HuH-7.5 (cell line): ENCODE measurements around the gene CETN3.
"Not testable (repeated sequence)": the region's sequence is repeated elsewhere in the genome, so short reads cannot be mapped to it uniquely, and the experiment has no call there.

ENCODE experiments used
- DNase-seq: peaks from one replicate; pipeline ENCODE4 v3.0.0; 2011; ENCODE audit warnings: low spot score

The CETN3 gene

DNA sequence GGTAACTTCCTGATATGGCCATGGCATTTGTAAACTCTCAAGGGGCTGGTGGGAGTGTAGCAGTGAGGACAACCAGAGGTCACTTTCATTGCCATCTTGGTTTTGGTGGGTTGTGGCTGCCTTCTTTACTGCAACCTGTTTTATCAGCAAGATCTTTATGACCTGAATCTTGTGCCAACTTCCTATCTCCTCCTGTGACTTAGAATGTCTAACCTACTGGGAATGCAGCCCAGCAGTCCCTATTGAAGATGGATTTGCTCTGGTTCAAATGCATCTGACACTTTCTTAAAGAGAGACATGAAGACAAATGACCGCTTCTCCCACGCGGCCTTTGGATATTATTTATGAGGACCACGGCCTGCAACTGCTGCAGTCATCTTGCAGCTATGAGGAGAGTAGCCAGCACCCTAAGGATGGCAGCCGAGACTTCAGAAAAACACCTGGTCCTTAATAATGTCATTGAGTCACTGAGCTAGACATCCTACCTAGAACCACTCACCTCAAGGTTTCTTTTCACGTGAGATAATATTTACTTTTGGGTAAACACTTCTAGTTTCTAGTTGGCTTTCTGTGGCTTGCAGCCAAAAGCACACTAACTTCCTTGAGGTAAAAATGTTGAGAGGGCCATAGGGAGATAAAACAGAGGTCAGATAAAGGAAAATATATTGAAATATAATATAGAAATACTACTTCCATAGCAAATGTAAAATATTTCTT is 28.2 kb downstream of the CETN3 start:
- no peak for DNase-seq

GRCh38 chr5:90379652-90380051 is 29.9 kb downstream of the CETN3 start:
- DNase-seq = no peak

GRCh38 chr5:90378752-90379151 is 30.8 kb downstream of the CETN3 start:
- DNase-seq = no peak

- not testable (repeated sequence) for DNase-seq
Observed at GRCh38 chr5:90371269-90371668, 38.3 kb downstream of the CETN3 start.

- DNase-seq = no peak
Observed at GRCh38 chr5:90368454-90369246, 40.9 kb downstream of the CETN3 start.

GRCh38 chr5:90367879-90368278 is 41.7 kb downstream of the CETN3 start:
- DNase-seq = no peak

DNA sequence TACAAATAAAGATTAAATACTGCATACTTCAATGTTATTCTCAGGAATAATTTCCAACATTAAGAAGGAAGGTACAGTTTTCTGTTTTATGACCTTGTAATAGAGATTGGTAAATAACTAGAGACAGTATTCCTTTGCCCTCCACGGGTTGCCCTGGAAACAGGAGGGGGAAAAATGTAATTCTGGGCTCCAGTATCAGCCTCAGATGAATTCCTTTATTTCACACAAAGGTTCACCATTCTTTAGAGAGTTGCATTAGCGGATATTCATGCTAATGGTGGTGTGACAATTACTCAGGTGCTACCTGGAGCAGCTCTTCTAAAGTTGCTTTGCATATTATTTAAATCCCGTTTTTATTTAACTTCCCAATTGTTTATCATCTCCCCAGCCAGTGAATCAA is 42.6 kb downstream of the CETN3 start:
- no peak for DNase-seq

GRCh38 chr5:90365328-90365727 is 44.2 kb downstream of the CETN3 start:
- no peak for DNase-seq

- DNase-seq = no peak
Observed at GRCh38 chr5:90359073-90359920, 50.3 kb downstream of the CETN3 start.

DNA sequence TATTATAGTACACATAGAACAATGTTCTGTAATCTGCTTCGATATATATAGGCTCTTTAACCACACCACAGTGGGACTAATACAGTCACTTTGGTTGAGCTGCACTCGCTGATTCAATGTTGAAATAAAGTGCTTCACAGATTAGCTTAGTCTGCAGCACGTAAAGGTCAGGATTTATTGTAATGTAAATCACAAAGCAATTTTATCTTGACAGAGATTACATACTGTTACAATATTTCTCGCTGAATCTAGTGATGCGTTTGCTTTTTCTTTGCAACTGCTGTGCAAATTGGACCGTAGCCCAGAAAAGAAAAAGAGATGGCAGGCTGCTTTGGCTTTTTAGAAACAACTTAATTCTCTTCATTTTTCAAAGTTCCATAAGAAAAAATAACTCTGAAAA is 52.9 kb downstream of the CETN3 start:
- no peak for DNase-seq

DNA sequence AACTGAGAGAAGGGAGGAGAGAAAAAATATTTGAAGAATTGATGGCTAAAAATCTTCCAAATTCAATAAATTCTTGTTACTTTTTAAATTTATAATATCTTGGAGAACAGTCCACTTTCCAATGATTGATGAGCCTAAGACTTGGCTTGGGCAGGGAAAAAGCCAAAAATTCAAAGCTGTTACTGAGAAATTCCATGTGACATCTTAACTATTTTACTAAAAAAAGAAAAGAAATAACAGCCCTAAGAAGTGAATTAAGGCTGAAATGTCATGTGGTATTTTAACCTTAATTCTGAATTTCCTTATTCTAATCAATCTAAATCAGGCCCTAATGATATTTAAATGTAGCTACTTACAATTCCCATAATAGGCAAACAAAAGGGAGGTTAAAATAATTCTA is 53.4 kb downstream of the CETN3 start:
- no peak for DNase-seq

DNA sequence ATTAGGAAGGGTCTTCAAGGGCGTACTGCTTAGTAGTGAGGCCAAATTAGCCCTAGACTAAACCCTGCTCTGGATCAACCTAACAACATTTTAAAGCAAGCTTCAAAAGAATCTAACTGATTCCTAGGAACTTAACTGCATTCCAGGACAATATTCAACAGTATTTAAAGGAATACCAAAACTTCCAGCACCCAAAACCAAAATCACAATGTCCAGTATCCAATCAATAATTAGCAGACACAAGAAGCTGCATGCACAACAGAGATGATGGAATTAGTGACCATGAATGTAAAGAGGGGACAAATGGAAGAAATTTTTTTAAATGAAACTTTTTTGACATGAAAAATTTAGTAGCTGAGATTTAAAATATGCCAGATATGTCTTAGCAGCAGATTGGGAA is 53.9 kb downstream of the CETN3 start:
- DNase-seq = no peak

GRCh38 chr5:90353254-90353653 is 56.3 kb downstream of the CETN3 start:
- no peak for DNase-seq

- no peak for DNase-seq
Observed at GRCh38 chr5:90351101-90351500, 58.5 kb downstream of the CETN3 start.

DNA sequence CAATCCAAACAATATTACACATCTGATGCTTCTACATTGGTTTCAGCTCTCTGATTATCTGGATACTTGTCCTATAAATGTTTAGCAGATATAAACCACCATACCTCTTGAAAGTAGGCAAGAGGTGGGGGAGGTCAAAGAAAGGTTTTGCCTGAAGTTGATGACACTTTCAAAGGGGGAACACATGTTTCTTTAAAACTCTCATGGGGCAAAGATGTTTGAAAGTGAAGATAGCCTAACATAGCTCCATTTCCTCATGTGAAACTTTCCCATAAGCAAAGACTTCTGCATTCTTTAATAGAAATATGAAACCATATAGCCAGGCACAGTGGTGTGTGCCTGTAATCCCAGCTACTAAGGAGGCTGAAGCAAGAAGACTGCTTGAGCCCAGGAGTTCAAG is 62.1 kb downstream of the CETN3 start:
- DNase-seq = no peak

DNA sequence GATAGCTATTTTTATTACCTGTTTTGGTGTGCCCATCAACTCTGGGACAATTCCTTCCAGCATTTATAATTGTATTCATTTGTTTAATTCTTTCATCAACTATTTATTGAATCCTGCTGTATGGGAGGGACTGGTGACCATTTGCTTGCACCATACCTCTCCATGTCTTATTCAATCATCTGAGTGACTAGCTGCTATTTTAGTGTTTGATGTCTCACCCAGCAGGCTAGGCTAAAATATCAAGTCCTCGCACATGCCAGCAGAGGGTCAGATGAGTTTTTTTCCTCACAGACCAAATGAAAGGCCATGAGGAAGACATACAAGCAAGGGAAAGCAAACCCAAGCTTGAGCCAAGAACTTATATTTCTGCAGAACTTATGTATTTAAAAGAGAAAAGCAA is 63.9 kb downstream of the CETN3 start:
- DNase-seq = no peak

- no peak for DNase-seq
Observed at GRCh38 chr5:90344689-90345088, 64.9 kb downstream of the CETN3 start.

DNA sequence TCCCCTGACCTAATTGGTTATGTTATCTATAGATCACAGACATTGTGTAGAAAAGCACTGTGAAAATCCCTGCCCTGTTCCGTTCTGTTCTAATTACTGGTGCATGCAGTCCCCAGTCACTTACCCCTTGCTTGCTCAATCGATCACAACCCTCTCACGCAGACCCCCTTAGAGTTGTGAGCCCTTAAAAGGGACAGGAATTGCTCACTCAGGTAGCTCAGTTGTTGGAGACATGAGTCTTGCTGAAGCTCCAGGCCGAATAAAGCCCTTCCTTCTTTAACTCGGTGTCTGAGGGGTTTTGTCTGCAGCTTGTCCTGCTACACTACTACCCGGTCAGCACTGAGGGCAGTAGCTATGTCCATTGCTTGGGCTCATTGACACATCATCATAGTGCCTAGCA is 65.8 kb downstream of the CETN3 start:
- DNase-seq = not testable (repeated sequence)

GRCh38 chr5:90342576-90342975 is 67.0 kb downstream of the CETN3 start:
- DNase-seq = no peak
